ENCODE measurements around the gene PPARG. TPM values are rescaled to one million over a fixed set of nuclear protein-coding genes. Genes with fewer than 3 reads are reported as not detected.
A peak's percentile ranks its signal among the peaks of the same experiment; 100 is the strongest.

Gene PPARG
- total and polyA plus RNA-seq, 10 of the 15 experiments (the other 5 are each of a cell fraction or from before 2014, with no cell fraction given) = 0.06 to 0.86 (median 0.12) TPM; not detected in 5

- SMC1A ChIA-PET (ENCODE audit: uncharacterized antibody, unreplicated experiment) = interaction anchor here (0.6 to 2.2 kb wide), 11 partner anchors 10 to 349 kb away, joined by 3 to 7 read pairs (median 3); no protein-coding TSS in a partner anchor
- intact Hi-C loops (cut with micrococcal nuclease; ENCODE audit: unreplicated experiment) = no loop called here
- peak; percentile 39; the same call in 1 of the 2 replicates for TF ChIP-seq CREM (IDR thresholded peaks at IDR 0.05; ENCODE audit: low read depth)
- 0 out of 2 replicates have a peak, but pooled peaks have one; percentile 43 for TF ChIP-seq BCL11A (IDR thresholded peaks at IDR 0.05; ENCODE audit: low read depth, low read length)
- TF ChIP-seq RUNX3 (IDR thresholded peaks at IDR 0.05; ENCODE audit: low read length) = peak; percentile 38
- 0 out of 2 replicates have a peak, but pooled peaks have one; percentile 64 for TF ChIP-seq ZBED1 (IDR thresholded peaks at IDR 0.05; ENCODE audit: borderline replicate concordance)
- no peak for TF ChIP-seq NR2F1 (conservative IDR thresholded peaks at IDR 0.05)
- TF ChIP-seq USF1 (IDR thresholded peaks at IDR 0.05; ENCODE audit: borderline replicate concordance, extremely low read length, insufficient read depth, low read depth, low read length) = no peak
- peak; percentile 54; the same call in 1 of the 2 replicates for TF ChIP-seq JUND (IDR thresholded peaks at IDR 0.05; ENCODE audit: low read depth, low read length)
- TF ChIP-seq IRF4 (IDR thresholded peaks at IDR 0.05; ENCODE audit: low read depth, low read length) = peak; percentile 41; the same call in 1 of the 2 replicates
- TF ChIP-seq NBN (IDR thresholded peaks at IDR 0.05) = peak; percentile 51; the same call in 1 of the 2 replicates
- TF ChIP-seq YBX1 (IDR thresholded peaks at IDR 0.05) = no peak
- TF ChIP-seq, protein P1, sequence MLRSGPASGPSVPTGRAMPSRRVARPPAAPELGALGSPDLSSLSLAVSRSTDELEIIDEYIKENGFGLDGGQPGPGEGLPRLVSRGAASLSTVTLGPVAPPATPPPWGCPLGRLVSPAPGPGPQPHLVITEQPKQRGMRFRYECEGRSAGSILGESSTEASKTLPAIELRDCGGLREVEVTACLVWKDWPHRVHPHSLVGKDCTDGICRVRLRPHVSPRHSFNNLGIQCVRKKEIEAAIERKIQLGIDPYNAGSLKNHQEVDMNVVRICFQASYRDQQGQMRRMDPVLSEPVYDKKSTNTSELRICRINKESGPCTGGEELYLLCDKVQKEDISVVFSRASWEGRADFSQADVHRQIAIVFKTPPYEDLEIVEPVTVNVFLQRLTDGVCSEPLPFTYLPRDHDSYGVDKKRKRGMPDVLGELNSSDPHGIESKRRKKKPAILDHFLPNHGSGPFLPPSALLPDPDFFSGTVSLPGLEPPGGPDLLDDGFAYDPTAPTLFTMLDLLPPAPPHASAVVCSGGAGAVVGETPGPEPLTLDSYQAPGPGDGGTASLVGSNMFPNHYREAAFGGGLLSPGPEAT (IDR thresholded peaks at IDR 0.05; ENCODE audit: low read depth) = peak; percentile 34; the same call in 1 of the 2 replicates
- TF ChIP-seq NFIC (IDR thresholded peaks at IDR 0.05; ENCODE audit: low read depth, low read length) = peak; percentile 61; the same call in 1 of the 2 replicates
- TF ChIP-seq, protein P2, sequence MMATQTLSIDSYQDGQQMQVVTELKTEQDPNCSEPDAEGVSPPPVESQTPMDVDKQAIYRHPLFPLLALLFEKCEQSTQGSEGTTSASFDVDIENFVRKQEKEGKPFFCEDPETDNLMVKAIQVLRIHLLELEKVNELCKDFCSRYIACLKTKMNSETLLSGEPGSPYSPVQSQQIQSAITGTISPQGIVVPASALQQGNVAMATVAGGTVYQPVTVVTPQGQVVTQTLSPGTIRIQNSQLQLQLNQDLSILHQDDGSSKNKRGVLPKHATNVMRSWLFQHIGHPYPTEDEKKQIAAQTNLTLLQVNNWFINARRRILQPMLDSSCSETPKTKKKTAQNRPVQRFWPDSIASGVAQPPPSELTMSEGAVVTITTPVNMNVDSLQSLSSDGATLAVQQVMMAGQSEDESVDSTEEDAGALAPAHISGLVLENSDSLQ (IDR thresholded peaks at IDR 0.05) = 0 out of 2 replicates have a peak, but pooled peaks have one; percentile 38
- peak; percentile 37; the same call in 1 of the 2 replicates for TF ChIP-seq MTA2 (IDR thresholded peaks at IDR 0.05; ENCODE audit: low read depth)
- no peak for TF ChIP-seq TCF7 (IDR thresholded peaks at IDR 0.05; ENCODE audit: borderline replicate concordance)
- TF ChIP-seq STAT3 (IDR thresholded peaks at IDR 0.05; ENCODE audit: low read depth, low read length) = no peak
- peak; percentile 96 for TF ChIP-seq SKIL (IDR thresholded peaks at IDR 0.05; ENCODE audit: low read depth, poor library complexity, severe bottlenecking)
- TF ChIP-seq SMC3 (IDR thresholded peaks at IDR 0.05; ENCODE audit: borderline replicate concordance, low read length) = no peak
- peak; percentile 44; the same call in 1 of the 2 replicates for TF ChIP-seq ATF7 (IDR thresholded peaks at IDR 0.05; ENCODE audit: low read depth)
Observed at GRCh38 chr3:12395349-12396012, 106.6 kb downstream of the PPARG start.

More at GRCh38 chr3:12395349-12396012, 106.6 kb downstream of the PPARG start:
- Histone ChIP-seq H3K4me3 (no peak overlapping the region; the same call in 1 of the 2 replicates), H4K20me1 (ENCODE audit: control insufficient read depth, insufficient read depth) (no peaks in the 10 kb centered on the region), H2AFZ (ENCODE audit: control insufficient read depth, low read depth, low read length) (peak overlapping the region; percentile 5; the same call in 1 of the 2 replicates), H3K9ac (ENCODE audit: control insufficient read depth, insufficient read depth, low read length) (no peak overlapping the region), H3K36me3 (ENCODE audit: control insufficient read depth in 2 of 2, insufficient read depth in 2 of 2, low read length in 1 of 2) (no peaks in the 10 kb centered on the region), H3K4me2 (ENCODE audit: control insufficient read depth, insufficient read depth) (peak overlapping the region; percentile 53), H3K27me3 (replicated peaks in 1 of 2; ENCODE audit: control insufficient read depth in 2 of 2, insufficient read depth in 2 of 2, low read length in 1 of 2) (no peaks in the 10 kb centered on the region), H3K4me1 (ENCODE audit: control insufficient read depth, insufficient read depth, low read length) (peaks cover 5% of the 10 kb centered on the region; the same call in 1 of the 2 replicates), H3K27ac (ENCODE audit: control insufficient read depth, insufficient read depth) (no peak overlapping the region), H3K79me2 (ENCODE audit: control insufficient read depth, insufficient read depth, low read length) (no peaks in the 10 kb centered on the region), H3K9me3 (replicated peaks; ENCODE audit: control insufficient read depth, insufficient read depth, low read length) (no peaks in the 10 kb centered on the region)
- peak; percentile 53 for DNase-seq (ENCODE audit: low read depth, low spot score)
- ChIA-PET CTCF (interaction anchor here (0.6 to 1.8 kb wide), 3 partner anchors 84 to 390 kb away, joined by 3 to 4 read pairs (median 4); no protein-coding TSS in a partner anchor), POLR2A (interaction anchor here (0.9 kb wide), 1 partner anchor 11 kb away, joined by 3 read pairs; no protein-coding TSS in a partner anchor), RAD21 (ENCODE audit: unreplicated experiment) (interaction anchor here (0.7 to 2.0 kb wide), 5 partner anchors 81 to 164 kb away, joined by 3 to 5 read pairs (median 3); no protein-coding TSS in a partner anchor)
- in situ Hi-C loops (cut with MboI) = no loop called here
- ATAC-seq = peak; percentile 98
- no TSS peak for BruUV-seq (replicated peaks)
- WGBS (ENCODE audit: insufficient coverage, insufficient replicate concordance, low lambda C conversion rate, missing lambda C conversion rate) = 1% methylated on average over 5 of the region's 5 CpGs
- peak; percentile 95 for FAIRE-seq
